HEK293 (cell line): Measurements from ENCODE around the gene UCK2.

ENCODE experiments used
- CTCF ChIA-PET: fragments of 350-600 bp; formaldehyde crosslinking; extraction: SDS; loops from one replicate; lab custom pipeline; 2021; ENCODE audit warnings: antibody characterized with exemption; lab: Yijun Ruan, JAX
- POLR2A ChIA-PET: fragments of 300-600 bp; formaldehyde crosslinking; extraction: SDS; loops from one replicate; lab custom pipeline; 2020; ENCODE audit warnings: antibody characterized with exemption, inconsistent platforms; lab: Yijun Ruan, JAX
- H3K27ac ChIP-seq: fragments of 200-500 bp; sonication (Bioruptor generic); 2 replicates; pipeline ENCODE4 v1.5.1; 2014; ENCODE audit warnings: low read depth, low read length, control low read depth, inconsistent platforms; ENCODE audit errors: extremely low read depth
- H3K36me3 ChIP-seq, 2 experiments: fragments of 200-500 bp in 1 of 2; sonication (Bioruptor generic) in 1 of 2; 1 replicate in 1 of 2; 2 replicates in 1 of 2; pipeline ENCODE4 v1.5.1; 2014 to 2017; ENCODE audit warnings: inconsistent platforms in 2 of 2, low read length in 2 of 2; ENCODE audit not compliant: control insufficient read depth in 2 of 2, insufficient read depth in 1 of 2
- H3K4me1 ChIP-seq: fragments of 200-500 bp; sonication (Bioruptor generic); 2 replicates; pipeline ENCODE4 v1.5.1; 2014; ENCODE audit warnings: mild to moderate bottlenecking, low read length, inconsistent platforms; ENCODE audit not compliant: control insufficient read depth, insufficient read depth
- H3K4me3 ChIP-seq: 2 replicates; pipeline ENCODE4 v1.5.1; 2011; ENCODE audit warnings: low read depth, mild to moderate bottlenecking, control low read depth, low read length, moderate library complexity
- H3K9me3 ChIP-seq: fragments of 200-500 bp; sonication (Bioruptor generic); 2 replicates; pipeline ENCODE4 v1.5.1; 2014; ENCODE audit warnings: low read depth, low read length, inconsistent platforms; ENCODE audit not compliant: control insufficient read depth, insufficient read depth
- BCL11B ChIP-seq: fragments of 450-650 bp; formaldehyde crosslinking; IDR thresholded peaks from 2 replicates; pipeline ENCODE4 v1.5.1; 2016; ENCODE audit warnings: low read depth, missing biosample characterization, missing genetic modification characterization
- FEZF1 ChIP-seq: fragments of 450-650 bp; formaldehyde crosslinking; IDR thresholded peaks from 2 replicates; pipeline ENCODE4 v1.5.1; 2016; ENCODE audit warnings: missing biosample characterization, missing genetic modification characterization
- GLI2 ChIP-seq: fragments of 450-650 bp; formaldehyde crosslinking; IDR thresholded peaks from 2 replicates; pipeline ENCODE4; 2017; ENCODE audit warnings: missing biosample characterization, missing genetic modification characterization, low read depth, borderline replicate concordance
- KLF16 ChIP-seq: fragments of 450-650 bp; formaldehyde crosslinking; IDR thresholded peaks from 2 replicates; pipeline ENCODE4 v1.5.1; 2017; ENCODE audit warnings: missing biosample characterization, missing genetic modification characterization
- KLF9 ChIP-seq: fragments of 450-650 bp; formaldehyde crosslinking; IDR thresholded peaks from 2 replicates; pipeline ENCODE4 v1.5.1; 2016; ENCODE audit warnings: missing biosample characterization, missing genetic modification characterization, low read depth
- TCF7L2 ChIP-seq: IDR thresholded peaks from 2 replicates; pipeline ENCODE4 v1.6.1; 2011; ENCODE audit warnings: low read depth, mild to moderate bottlenecking, inconsistent platforms, low read length, moderate library complexity, borderline replicate concordance
- ZBTB17 ChIP-seq: fragments of 450-650 bp; formaldehyde crosslinking; IDR thresholded peaks from 2 replicates; pipeline ENCODE4 v1.5.1; 2016; ENCODE audit warnings: missing biosample characterization, missing genetic modification characterization
- ZFHX2 ChIP-seq: fragments of 450-650 bp; formaldehyde crosslinking; conservative IDR thresholded peaks from 2 replicates; pipeline ENCODE4 v1.5.1; 2016; ENCODE audit warnings: missing biosample characterization, missing genetic modification characterization
- ZIC2 ChIP-seq: fragments of 450-650 bp; formaldehyde crosslinking; IDR thresholded peaks from 2 replicates; pipeline ENCODE4 v1.5.1; 2016; ENCODE audit warnings: missing biosample characterization, missing genetic modification characterization
- ZNF112 ChIP-seq: fragments of 450-650 bp; formaldehyde crosslinking; IDR thresholded peaks from 2 replicates; pipeline ENCODE4 v1.5.0; 2017; ENCODE audit warnings: missing biosample characterization, missing genetic modification characterization
- ZNF155 ChIP-seq: fragments of 450-650 bp; formaldehyde crosslinking; IDR thresholded peaks from 2 replicates; pipeline ENCODE4 v1.5.1; 2016; ENCODE audit warnings: missing biosample characterization, missing genetic modification characterization
- ZNF157 ChIP-seq: fragments of 450-650 bp; formaldehyde crosslinking; IDR thresholded peaks from 2 replicates; pipeline ENCODE4 v1.5.1; 2016; ENCODE audit warnings: missing biosample characterization, missing genetic modification characterization
- ZNF292 ChIP-seq: fragments of 450-650 bp; formaldehyde crosslinking; IDR thresholded peaks from 2 replicates; pipeline ENCODE4 v1.5.1; 2016; ENCODE audit warnings: low read depth, missing biosample characterization, missing genetic modification characterization, borderline replicate concordance
- ZNF335 ChIP-seq: fragments of 450-650 bp; formaldehyde crosslinking; conservative IDR thresholded peaks from 2 replicates; pipeline ENCODE4 v1.5.1; 2016; ENCODE audit warnings: missing biosample characterization, missing genetic modification characterization
- ZNF513 ChIP-seq: fragments of 450-650 bp; IDR thresholded peaks from 2 replicates; pipeline ENCODE4 v1.5.1; 2018; ENCODE audit warnings: missing biosample characterization, missing genetic modification characterization
- ZNF561 ChIP-seq: fragments of 450-650 bp; IDR thresholded peaks from 2 replicates; pipeline ENCODE4 v1.5.1; 2018; ENCODE audit warnings: missing biosample characterization, missing genetic modification characterization, borderline replicate concordance
- ZNF571 ChIP-seq: fragments of 450-650 bp; formaldehyde crosslinking; IDR thresholded peaks from 2 replicates; pipeline ENCODE4 v1.5.0; 2017; ENCODE audit warnings: missing biosample characterization, missing genetic modification characterization
- ZNF701 ChIP-seq: fragments of 450-650 bp; formaldehyde crosslinking; IDR thresholded peaks from 2 replicates; pipeline ENCODE4 v1.5.1; 2016; ENCODE audit warnings: missing biosample characterization, missing genetic modification characterization
- ZNF747 ChIP-seq: fragments of 450-650 bp; formaldehyde crosslinking; IDR thresholded peaks from 2 replicates; pipeline ENCODE4 v1.5.1; 2016; ENCODE audit warnings: missing biosample characterization, missing genetic modification characterization
- TF ChIP-seq, protein P1 (sequence below): fragments of 450-650 bp; formaldehyde crosslinking; conservative IDR thresholded peaks from 2 replicates; pipeline ENCODE4 v1.5.1; 2016; ENCODE audit warnings: low read depth, missing biosample characterization, missing genetic modification characterization

The UCK2 gene

DNA sequence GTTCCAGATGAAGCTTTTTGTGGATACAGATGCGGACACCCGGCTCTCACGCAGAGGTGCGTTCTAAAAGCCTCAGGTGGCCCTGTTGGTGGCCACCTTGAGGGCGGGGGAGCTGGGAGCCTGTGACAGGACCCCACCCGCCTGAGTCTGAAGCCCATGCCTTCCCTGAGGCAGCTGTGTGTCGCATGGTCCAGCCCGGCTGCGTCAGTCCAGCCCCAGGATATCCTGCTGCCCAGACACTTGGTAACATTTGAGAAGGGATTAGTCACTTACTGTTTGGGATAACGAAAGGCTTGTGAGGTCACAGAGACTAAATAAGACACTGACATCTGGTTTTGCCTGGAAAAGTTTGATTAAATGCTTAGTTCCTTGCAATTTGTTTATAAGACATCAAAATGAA lies 68.9 kb downstream of the UCK2 start:
- Histone ChIP-seq H3K36me3 (peaks cover 7 to 83% of the 10 kb centered on the region in 2 experiments; a peak in 2 of 3 replicates), H3K9me3 (no peaks in the 10 kb centered on the region), H3K4me1 (no peaks in the 10 kb centered on the region), H3K4me3 (no peak overlapping the region), H3K27ac (no peak overlapping the region)
- TF ChIP-seq ZNF701 (tag by site-specific recombination): no peak
- no peak for TF ChIP-seq ZBTB17 (tag by site-specific recombination)
- no peak for TF ChIP-seq BCL11B (tag by site-specific recombination)
- TF ChIP-seq ZNF571: no peak
- TF ChIP-seq ZNF292: no peak
- POLR2A ChIA-PET: no interaction called here
- CTCF ChIA-PET: no interaction called here

GRCh38 chr1:165897326-165898303 lies 70.2 kb downstream of the UCK2 start:
- Histone ChIP-seq H3K4me3 (no peak overlapping the region), H3K36me3 (peaks cover 7 to 72% of the 10 kb centered on the region in 2 experiments; a peak in 2 of 3 replicates), H3K9me3 (no peaks in the 10 kb centered on the region), H3K4me1 (no peaks in the 10 kb centered on the region), H3K27ac (no peak overlapping the region)
- POLR2A ChIA-PET: no interaction called here
- no peak for TF ChIP-seq ZFHX2 (tag by site-specific recombination)
- no peak for TF ChIP-seq ZNF701 (tag by site-specific recombination)
- TF ChIP-seq TCF7L2: no peak
- TF ChIP-seq, protein P1, sequence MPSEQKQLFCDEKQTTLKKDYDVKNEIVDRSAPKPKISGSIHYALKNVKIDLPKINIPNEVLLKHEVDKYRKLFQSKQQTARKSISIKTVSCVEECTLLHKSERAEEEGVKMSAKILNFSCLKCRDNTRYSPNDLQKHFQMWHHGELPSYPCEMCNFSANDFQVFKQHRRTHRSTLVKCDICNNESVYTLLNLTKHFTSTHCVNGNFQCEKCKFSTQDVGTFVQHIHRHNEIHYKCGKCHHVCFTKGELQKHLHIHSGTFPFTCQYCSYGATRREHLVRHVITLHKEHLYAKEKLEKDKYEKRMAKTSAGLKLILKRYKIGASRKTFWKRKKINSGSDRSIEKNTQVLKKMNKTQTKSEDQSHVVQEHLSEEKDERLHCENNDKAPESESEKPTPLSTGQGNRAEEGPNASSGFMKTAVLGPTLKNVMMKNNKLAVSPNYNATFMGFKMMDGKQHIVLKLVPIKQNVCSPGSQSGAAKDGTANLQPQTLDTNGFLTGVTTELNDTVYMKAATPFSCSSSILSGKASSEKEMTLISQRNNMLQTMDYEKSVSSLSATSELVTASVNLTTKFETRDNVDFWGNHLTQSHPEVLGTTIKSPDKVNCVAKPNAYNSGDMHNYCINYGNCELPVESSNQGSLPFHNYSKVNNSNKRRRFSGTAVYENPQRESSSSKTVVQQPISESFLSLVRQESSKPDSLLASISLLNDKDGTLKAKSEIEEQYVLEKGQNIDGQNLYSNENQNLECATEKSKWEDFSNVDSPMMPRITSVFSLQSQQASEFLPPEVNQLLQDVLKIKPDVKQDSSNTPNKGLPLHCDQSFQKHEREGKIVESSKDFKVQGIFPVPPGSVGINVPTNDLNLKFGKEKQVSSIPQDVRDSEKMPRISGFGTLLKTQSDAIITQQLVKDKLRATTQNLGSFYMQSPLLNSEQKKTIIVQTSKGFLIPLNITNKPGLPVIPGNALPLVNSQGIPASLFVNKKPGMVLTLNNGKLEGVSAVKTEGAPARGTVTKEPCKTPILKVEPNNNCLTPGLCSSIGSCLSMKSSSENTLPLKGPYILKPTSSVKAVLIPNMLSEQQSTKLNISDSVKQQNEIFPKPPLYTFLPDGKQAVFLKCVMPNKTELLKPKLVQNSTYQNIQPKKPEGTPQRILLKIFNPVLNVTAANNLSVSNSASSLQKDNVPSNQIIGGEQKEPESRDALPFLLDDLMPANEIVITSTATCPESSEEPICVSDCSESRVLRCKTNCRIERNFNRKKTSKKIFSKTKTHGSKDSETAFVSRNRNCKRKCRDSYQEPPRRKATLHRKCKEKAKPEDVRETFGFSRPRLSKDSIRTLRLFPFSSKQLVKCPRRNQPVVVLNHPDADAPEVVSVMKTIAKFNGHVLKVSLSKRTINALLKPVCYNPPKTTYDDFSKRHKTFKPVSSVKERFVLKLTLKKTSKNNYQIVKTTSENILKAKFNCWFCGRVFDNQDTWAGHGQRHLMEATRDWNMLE (tag by site-specific recombination): no peak
- no peak for TF ChIP-seq GLI2
- TF ChIP-seq KLF16: no peak
- no peak for TF ChIP-seq ZNF157
- no peak for TF ChIP-seq ZNF747 (tag by site-specific recombination)
- no peak for TF ChIP-seq ZNF155 (tag by site-specific recombination)
- CTCF ChIA-PET: no interaction called here

- Histone ChIP-seq H3K4me3 (no peak overlapping the region), H3K9me3 (no peaks in the 10 kb centered on the region), H3K36me3 (peaks cover 4 to 72% of the 10 kb centered on the region in 2 experiments; a peak in 2 of 3 replicates), H3K27ac (no peak overlapping the region), H3K4me1 (no peaks in the 10 kb centered on the region)
- TF ChIP-seq ZNF335 (tag by site-specific recombination) (no peak), GLI2 (no peak), KLF9 (no peak), ZIC2 (no peak), ZNF513 (tag by site-specific recombination) (no peak), FEZF1 (tag by site-specific recombination) (no peak), ZNF112 (no peak), ZNF561 (tag by site-specific recombination) (no peak)
- ChIA-PET POLR2A (no interaction called here), CTCF (interaction anchor here (0.7 kb wide), 1 partner anchor 182 kb away, joined by 4 read pairs; no protein-coding TSS in a partner anchor)
Measured at GRCh38 chr1:165898837-165899236, 71.4 kb downstream of the UCK2 start.
